Testis (tissue), 2 donors: Measurements from ENCODE around the gene ADD3.

Experiments used
- POLR2A ChIP-seq: fragments of 450-650 bp; IDR thresholded peaks from one replicate; pipeline ENCODE4 v1.6.1; 2017; ENCODE audit warnings: antibody characterized with exemption, mild to moderate bottlenecking, moderate library complexity
- TF ChIP-seq, protein P1 (sequence below), 3 experiments: fragments of 450-650 bp in 2 of 3; fragments of 200-600 bp in 1 of 3; sonication (generic) in 1 of 3; IDR thresholded peaks; one replicate each; pipeline ENCODE4 v1.5.1; 2016 to 2019; ENCODE audit warnings: antibody characterized with exemption in 3 of 3, mild to moderate bottlenecking in 2 of 3, moderate library complexity in 1 of 3

DNA sequence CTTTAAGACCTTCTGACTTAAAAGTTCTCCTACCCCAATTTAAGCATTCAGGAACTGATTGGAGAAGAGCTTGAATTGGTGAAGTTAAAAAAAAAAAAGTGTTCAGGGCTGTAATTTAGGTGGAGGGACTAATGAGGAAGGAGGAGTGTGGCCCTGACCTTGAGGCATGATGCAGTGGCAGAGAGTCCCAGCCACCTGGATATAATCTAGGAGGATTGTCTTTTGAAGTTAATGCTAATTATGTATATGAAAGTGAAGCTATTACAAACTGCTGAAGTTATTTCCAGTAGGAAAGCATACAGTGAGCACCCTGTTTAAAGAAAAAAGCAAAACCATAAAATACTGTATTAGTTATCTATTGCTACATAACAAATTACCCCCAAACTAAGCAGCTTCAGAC, 31.5 kb downstream of the ADD3 start:
- TF ChIP-seq POLR2A, result no peak
- TF ChIP-seq, protein P1, sequence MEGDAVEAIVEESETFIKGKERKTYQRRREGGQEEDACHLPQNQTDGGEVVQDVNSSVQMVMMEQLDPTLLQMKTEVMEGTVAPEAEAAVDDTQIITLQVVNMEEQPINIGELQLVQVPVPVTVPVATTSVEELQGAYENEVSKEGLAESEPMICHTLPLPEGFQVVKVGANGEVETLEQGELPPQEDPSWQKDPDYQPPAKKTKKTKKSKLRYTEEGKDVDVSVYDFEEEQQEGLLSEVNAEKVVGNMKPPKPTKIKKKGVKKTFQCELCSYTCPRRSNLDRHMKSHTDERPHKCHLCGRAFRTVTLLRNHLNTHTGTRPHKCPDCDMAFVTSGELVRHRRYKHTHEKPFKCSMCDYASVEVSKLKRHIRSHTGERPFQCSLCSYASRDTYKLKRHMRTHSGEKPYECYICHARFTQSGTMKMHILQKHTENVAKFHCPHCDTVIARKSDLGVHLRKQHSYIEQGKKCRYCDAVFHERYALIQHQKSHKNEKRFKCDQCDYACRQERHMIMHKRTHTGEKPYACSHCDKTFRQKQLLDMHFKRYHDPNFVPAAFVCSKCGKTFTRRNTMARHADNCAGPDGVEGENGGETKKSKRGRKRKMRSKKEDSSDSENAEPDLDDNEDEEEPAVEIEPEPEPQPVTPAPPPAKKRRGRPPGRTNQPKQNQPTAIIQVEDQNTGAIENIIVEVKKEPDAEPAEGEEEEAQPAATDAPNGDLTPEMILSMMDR (IDR thresholded peaks at IDR 0.05), result no peak
